Gastrocnemius medialis (tissue), 4 donors: ENCODE data around the gene PAK6.

ENCODE experiments used
- POLR2A ChIP-seq, 2 donors: fragments of 450-650 bp; IDR thresholded peaks; one replicate each; pipeline ENCODE4 v1.6.1; 2017; ENCODE audit warnings: antibody characterized with exemption in 2 of 2, mild to moderate bottlenecking in 2 of 2, moderate library complexity in 2 of 2
- TF ChIP-seq, protein P1 (sequence below), 5 experiments: fragments of 450-650 bp in 3 of 5; fragments of 200-600 bp in 2 of 5; sonication (generic) in 2 of 5; IDR thresholded peaks in 4 of 5; conservative IDR thresholded peaks in 1 of 5; 1 replicate in 4 of 5; 2 replicates in 1 of 5; pipeline ENCODE4 v1.5.1; 2016 to 2019; ENCODE audit warnings: antibody characterized with exemption in 5 of 5, mild to moderate bottlenecking in 3 of 5, moderate library complexity in 3 of 5

DNA sequence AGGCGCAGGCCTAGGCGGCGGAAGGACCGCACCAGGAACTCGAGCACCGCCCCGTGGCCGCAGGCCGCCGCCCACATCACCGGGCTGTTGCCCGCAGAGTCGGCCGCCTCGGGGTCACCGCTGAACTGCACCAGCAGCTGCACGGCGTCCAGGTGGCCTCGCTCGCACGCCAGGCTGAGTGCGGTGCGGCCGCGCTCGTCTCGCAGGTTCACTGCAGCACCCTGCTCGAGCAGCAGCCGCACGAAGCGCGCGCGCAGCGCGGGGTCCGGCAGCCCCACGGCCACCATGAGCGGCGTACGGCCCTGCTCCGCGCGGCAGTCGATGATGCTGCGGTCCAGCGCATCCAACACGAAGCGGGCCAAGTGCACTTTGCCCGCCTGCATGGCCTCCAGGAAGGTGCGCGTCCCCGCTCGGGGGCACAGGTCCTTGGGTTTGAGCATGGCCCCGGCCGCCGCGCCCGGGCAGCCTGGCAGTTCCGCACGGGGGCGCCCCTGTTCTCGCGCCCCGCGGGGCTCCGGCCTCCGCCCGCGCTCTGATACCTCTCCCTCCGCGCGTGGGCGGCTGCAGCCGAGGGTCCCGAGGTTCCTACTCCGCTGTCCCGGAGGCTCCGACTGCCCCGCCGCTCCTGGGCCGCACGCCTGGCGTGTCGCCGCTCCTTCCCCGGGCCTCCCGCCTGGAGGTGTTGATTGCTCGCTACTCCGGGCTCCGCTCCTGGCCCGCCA lies 43.4 kb downstream of the PAK6 start:
- no peak for TF ChIP-seq POLR2A (IDR thresholded peaks at IDR 0.05)
- TF ChIP-seq, protein P1, sequence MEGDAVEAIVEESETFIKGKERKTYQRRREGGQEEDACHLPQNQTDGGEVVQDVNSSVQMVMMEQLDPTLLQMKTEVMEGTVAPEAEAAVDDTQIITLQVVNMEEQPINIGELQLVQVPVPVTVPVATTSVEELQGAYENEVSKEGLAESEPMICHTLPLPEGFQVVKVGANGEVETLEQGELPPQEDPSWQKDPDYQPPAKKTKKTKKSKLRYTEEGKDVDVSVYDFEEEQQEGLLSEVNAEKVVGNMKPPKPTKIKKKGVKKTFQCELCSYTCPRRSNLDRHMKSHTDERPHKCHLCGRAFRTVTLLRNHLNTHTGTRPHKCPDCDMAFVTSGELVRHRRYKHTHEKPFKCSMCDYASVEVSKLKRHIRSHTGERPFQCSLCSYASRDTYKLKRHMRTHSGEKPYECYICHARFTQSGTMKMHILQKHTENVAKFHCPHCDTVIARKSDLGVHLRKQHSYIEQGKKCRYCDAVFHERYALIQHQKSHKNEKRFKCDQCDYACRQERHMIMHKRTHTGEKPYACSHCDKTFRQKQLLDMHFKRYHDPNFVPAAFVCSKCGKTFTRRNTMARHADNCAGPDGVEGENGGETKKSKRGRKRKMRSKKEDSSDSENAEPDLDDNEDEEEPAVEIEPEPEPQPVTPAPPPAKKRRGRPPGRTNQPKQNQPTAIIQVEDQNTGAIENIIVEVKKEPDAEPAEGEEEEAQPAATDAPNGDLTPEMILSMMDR (IDR thresholded peaks at IDR 0.05 in 4 of 5, conservative IDR thresholded peaks at IDR 0.05 in 1 of 5), result peak in 3 of 5 experiments; percentile 20 to 36 (median 32)
